COLO668 (cell line): ENCODE data around the gene PLCL1.

Source experiments
- DNase-seq: peaks from one replicate; lab custom pipeline; 2025; ENCODE audit not compliant: unreplicated experiment; lab: John Stamatoyannopoulos, UW

Gene PLCL1

DNA sequence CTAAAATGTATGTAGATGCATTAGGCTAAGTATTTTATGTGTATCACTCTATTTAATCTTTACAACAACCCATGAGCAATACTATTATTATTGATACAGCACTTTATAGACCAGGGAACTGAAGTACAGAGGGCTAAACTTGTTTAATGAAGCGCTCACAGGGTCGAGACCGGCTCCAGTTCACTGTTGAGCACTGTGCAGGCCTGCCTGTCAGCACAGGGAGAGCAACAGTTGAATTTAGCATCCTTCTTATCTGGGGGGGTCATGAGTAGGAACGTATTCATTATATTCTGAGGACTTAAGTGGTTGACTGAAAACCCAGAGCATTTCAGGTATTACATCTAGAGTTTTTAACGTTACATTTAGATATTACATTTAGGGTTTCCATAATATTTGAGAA lies 120.1 kb downstream of the PLCL1 start:
- no peak for DNase-seq

DNA sequence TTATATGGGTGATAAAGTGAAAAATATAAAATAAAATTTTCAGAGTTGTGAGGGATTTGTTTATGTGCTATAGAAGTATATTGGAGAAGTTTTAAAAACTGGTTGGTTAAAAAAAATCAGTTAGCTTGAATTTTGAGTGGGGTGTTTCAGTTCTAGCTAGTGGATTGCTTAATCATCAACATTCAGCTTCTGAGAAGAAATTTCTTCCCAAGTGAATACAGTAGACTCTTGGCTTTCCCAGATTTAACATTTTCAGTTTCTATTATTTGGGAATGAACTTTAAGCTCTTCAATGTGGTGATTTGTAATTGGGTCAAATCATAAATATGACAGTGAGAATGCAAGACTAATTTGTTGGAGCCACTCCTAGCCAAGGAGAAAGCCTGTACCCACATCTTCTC lies 120.8 kb downstream of the PLCL1 start:
- no peak for DNase-seq

DNA sequence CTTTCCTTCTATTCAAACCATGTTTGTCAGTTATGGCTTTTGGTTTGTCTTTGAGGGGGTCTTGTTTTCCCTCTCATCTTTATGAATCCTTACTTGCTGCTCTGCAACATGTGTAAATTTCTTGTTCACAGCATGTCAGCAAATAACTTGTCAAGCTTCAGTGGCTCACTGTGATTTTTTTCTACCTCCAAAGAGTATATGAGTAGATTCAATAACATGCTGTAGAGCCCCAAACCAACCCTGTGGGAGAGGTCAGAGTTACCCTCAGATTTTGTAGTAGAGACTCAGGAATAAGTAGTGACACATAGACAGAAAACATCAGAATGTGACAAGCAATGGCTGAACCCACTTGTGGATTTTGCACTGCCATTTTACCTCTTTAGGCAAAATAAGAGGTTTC lies 121.6 kb downstream of the PLCL1 start:
- DNase-seq, result no peak

DNA sequence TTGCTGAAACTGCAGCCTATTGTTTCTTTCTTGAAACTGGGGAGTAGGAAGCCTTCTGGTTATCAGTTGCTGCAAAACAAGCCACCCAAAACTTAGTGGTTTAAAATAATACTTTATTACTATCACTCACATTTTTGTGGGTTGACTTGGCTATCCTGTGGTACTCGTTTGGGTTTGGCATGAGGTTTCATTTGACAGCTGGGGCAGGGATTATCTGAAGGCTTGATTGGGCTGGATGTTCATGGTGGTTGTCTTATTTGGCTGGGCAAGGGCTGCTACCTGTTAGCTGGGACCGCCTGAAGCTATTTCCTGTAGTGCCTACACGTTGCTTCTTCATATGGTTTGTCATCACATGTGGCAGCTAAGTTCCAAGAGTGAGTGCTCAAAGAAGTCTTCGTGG lies 122.3 kb downstream of the PLCL1 start:
- no peak for DNase-seq

DNA sequence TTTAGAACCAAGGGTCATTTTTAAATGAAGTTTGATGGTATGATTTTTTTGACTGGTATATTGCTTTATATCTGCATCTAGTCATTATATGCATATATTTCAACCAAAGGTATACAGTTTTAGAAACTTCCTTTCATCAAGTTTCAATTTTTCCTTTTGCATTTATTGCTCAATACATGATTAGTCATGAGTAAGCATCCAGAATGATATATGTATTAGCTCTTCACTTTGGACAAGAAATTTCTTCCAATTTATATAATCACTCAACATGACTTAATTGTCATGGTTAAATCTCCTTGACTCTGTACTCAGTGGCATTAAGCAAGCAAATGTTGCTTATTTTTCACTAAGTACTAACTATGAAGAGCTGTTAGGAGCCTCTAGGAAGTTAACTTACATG lies 123.6 kb downstream of the PLCL1 start:
- DNase-seq, result no peak

DNA sequence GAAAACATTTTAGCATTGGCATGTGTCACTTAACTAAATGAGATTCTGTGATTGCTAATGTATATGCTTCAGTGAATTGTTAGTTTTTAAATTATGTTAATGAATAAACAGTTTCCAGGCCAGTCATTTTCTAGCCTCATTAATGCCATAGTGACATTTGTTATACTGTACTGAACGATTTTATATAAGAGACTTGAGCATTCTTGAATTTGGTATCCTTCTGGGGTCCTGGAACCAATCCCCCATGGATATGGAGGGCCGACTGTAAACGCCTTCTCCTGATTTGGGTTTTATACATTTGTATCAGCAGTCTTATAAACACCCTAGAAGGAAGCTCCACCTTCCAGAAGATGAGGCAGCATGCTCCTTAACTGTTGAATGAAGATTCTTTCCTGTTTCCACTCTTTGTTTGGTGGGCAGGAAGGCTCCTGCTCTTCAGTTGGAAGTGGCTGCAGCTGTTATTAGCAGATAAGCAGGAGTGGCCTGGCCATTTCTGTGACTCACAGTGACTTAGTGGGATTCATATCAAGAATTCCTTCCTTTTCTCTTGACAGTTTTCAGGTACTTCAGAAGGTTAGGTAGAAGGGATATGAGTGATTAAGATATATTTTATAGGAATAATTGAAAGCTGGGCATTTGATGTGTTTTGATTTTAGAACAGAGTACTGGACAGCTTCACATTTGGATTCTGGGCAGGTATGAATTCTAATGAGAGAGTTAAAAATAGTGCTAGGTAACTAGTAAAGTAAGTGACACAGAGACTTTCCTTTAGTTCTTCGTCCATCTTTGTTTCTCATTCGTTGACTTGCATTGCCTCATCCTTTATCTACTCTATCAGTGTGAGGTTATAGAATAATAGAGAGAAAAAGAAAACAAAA lies 124.9 kb downstream of the PLCL1 start:
- no peak for DNase-seq

DNA sequence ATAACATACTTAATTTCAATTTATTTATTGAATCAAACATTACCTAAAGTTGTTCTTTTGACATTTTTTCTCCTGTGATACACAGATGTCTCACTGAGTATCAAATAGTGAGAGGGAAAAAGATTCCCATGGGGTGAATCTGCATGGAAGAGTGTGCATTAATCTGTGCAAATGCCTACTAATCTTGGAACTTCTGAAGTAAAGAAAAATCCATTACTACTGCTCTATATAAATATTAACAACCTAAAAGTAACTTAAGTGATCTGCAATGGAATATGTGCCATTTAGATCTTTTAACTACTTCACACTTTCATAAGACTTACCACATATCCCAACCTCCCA lies 125.5 kb downstream of the PLCL1 start:
- DNase-seq, result no peak

DNA sequence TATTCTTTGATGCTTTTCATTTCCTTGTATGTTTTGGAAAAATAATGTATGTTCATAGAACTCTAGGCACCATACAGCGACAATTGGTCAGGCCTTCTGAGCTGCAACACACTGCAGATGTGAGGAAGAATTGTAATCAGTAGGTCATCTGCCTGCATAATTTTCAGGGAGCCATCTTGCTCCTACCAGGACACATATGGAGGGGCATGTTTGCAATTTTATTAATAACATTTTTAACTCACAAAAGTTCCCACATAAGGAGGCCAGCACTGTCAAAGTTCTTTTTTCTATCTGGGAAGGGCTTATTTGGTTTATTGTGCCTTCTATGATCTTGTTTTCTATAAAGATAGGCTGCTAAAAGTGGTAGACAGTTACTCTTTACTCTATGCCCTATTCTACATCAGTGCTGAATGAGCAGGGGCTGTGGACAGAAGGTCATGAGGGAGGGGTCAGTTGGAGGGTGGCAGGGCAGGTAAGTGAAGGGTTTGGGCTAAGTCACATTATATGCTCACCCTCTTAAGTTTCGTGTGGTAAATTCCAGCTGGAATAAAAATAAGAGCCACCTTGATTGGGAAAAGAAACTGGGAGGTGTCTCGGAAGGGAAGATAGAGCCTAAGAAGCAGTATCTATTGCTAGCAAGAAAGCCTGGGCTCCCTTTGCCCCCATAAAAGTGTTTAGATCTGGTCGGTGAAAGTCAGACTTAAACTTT lies 126.3 kb downstream of the PLCL1 start:
- DNase-seq, result no peak

DNA sequence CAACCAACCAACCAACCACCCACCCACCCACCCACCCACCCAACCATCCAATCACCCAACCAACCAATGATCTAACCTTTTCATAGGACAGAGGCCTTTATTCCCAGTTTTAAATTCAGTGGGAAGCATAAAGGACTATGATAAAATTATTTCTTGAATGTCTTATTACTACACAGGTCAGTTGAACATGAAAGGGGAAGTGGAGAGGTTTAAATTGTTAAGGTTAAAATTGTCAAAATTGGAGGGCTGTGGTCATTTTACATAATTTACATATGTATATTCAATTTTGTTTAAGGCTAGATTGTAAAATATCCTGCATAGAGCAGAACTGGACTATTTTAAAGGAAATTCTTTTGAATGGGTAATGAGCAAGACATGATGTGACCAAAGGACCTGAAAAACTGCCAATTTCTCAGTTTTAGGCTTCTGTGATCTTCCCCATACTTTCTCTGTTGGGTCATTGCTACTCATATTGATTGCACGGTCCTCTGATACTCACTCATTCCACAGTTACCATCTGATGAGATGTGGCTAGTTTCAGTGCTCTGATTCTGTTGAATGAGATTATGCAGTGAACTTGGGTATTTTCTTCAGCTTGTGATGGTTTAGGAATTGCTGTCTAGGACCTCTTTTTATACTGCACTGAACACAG lies 127.4 kb downstream of the PLCL1 start:
- DNase-seq, result no peak

DNA sequence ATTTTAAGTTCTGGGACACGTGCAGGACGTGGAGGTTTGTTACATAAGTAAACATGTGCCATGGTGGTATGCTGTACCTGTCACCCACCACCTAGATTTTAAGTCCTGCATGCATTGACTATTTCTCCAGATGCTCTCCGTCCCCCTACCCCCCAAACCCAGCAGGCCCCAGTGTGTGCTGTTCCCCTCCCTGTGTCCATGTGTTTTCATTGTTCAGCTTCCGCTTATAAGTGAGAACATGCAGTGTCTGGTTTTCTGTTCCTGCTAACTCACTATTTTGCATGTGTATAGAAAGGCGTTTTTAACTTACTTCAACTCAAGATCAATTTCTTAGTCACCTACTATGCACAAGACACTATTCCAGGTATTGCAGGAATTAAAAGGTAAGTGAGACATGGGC lies 128.0 kb downstream of the PLCL1 start:
- no peak for DNase-seq

DNA sequence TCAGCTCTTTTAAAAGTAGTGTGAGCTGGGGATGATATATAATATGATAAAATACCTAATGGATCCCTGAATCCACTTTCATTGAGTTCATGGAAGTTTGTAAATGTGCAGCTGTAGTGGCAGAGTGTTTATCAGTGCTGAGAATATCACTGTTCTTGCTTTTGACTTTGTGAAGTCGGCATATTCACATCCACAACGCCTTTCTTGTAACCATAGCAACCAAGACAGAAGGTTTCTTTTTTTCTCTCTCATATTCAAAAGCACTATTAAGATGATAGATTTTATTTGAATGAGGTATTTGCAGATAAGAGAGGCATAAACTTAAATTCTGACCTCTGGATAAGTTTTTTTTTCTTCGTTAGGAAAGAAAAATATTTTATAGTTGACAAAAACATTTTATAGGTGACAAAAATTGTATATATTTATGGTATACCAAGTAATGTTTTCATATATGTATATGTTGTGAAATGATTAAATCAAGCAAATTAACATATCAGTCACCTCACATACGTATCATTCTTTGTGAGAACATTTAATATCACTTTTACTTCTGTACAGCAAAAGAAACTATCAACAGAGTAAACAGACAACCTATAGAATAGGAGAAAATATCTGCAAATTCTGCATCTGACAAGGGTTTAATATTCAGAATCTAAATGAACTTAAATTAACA lies 130.0 kb downstream of the PLCL1 start:
- DNase-seq, result no peak

DNA sequence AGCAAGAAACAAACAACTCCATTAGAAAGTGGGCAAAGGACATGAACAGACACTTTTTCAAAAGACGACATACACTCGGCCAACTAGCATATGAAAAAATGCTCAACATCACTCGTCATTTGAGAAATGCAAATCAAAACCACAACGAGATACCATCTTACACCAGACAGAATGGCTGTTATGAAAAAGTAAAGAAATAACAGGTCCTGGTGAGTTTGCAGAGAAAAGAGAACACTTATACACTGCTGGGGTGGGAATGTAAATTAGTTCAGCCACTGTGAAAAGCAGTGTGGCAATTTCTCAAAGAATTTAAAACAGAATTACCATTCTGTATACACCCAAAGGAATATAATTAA lies 130.5 kb downstream of the PLCL1 start:
- DNase-seq, result no peak

DNA sequence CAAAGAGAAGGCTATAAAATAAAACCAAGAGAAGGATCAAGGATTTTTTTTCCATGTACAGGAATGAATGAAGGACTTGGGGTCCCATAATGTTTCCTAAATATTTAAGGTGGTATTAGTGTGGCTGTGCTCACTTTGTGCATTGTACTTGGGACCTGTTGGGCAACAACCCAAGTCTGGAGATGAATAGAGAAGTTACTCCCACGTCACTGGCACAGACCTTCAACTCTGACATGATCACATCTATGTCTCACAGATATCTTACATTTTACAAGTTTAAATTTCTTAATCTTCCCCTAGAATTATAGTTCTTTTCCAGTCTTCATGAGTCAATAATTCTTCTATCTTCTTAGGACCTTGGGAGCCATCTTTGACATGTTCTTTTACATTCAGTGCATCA lies 133.4 kb downstream of the PLCL1 start:
- DNase-seq, result no peak

DNA sequence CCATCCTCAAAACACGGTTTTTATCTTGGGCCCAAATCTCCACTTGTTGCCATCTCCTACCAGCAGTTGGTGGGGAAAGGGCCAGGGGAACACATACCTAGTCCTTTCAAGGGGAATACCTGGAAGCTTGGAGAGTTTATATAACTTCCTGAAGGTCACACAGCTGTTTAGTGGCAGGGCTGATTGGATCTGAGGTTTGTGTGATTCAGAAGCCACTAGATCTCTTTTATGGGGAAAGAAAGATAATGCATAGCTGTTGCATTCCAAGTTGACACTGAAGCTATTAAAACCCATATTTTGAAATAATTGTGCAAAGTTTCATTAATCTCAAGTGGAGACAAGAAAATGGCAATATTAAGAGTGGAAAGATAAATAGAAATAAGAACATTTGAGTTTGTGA lies 134.2 kb downstream of the PLCL1 start:
- DNase-seq, result no peak

DNA sequence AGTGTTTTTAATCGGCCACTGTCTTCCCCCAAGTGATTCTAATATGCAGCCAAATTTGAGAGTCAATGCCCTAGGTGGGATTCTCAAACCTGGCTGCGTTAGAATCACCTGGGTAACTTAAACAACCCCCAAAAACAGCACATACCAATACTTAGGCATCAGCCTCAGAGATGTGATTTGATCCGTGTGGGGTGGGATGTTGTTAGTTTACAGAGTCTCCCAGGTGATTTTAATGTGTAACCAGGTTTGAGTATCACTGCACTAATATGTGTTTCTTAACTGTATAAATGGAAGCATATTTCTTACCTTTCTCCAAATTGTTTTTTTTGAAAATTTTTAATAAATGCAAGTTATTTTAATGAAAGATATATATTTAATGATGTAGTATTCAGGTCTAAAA lies 135.4 kb downstream of the PLCL1 start:
- DNase-seq, result no peak

DNA sequence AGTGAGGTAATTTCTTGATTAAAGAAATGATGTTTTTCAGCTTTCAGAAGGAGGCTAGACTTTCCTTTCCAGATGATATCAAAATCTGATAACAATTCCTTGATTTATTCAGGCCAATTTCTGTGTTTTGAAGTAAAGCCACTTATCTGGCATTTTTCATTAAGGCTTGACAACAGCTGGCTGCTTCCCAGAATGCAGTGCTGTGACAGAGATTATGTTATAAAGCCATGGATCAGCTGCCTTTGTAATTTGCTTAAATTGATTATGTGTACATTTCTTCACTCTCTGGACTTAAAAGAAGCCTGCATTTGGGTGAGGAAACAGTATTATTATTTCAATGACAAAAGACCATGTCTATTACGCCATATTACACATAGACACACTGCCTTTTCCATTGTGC lies 136.0 kb downstream of the PLCL1 start:
- DNase-seq, result no peak

DNA sequence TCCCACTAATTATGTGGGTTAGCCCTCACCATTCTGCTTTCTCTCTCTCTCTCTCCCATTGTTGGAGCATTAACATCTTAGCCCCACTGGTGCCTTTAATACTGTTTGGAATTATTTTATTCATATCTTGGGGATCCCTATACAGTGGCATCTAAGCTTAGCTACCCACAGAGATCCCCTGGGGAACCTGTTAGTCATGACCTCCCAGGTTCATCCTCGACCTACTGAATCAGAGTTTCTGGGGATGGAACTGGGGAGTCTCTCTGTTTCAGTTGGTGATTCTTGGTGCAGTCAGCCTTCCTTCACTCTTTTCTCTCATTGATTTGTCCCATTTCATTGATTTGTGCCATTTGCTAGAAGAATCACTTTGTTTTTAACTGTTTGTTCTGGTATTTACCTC lies 137.3 kb downstream of the PLCL1 start:
- no peak for DNase-seq

DNA sequence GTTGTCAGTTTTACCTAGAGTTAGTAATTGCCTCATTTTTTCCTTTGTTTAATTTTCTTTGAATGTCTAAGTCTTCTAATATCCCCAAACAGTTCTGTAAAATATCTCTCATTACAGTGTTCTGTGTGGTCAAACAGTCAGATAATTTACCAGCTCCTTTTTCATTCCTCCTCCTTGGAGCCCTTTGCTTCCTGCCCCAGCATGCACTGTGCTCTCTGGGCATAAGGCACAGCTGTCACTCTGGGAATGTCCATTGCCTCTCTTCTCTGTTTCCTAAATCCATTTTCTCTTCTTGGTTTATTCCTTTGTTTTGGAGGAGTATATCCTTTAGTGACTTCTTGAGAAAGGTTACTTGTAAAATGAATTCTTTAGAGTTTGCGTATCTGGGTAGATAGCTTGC lies 139.3 kb downstream of the PLCL1 start:
- DNase-seq, result no peak

DNA sequence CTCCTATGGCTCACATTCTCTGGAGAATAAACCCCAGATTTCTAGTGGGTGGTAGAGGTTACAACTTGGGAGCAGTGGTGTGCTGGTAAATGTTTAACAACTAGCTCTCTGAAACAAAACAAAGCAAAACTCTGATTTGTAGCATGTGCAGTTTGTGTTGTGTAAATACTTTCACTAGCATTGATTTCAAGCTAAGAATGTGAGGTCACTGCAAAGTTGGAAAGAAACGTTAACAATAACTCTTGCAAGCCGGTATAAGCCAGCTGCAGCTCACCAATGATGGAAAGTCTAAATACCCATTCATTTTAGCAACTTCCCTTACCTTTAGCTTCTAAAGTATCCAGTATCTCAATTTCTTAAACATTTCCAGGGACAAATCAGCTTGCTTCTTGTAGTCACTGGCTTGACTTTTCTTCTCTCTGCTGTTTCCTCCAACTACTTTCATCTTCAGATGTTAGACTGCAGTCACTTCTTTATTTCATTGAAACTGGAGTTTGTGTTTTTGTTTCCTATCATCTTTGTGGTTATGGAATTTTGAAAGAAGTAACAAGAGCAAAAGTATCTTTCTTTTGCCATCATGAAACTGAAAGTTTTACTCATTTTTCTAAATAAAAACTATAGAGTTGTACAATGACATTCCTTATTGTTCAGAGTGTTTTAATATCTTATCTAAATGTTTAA lies 140.2 kb downstream of the PLCL1 start:
- no peak for DNase-seq

DNA sequence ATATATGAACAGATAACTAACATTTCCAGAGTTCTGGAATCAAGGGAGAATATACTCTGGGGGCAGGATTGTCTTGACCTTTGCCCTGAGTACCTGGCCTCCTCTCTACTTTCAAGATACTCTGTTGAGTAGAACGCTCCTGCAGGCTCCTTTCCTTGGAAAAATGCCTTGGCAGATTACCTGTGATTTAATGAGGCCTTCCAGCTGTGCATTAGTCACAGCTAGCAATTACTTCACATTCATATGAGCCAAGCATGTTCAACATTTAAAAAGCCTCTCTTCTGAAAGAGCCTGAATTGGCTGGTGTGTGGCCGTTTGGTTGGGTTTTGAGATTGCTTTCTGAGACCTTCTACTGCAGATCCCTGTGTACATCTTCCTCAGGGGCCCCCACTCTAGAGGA lies 142.2 kb downstream of the PLCL1 start:
- DNase-seq, result no peak

DNA sequence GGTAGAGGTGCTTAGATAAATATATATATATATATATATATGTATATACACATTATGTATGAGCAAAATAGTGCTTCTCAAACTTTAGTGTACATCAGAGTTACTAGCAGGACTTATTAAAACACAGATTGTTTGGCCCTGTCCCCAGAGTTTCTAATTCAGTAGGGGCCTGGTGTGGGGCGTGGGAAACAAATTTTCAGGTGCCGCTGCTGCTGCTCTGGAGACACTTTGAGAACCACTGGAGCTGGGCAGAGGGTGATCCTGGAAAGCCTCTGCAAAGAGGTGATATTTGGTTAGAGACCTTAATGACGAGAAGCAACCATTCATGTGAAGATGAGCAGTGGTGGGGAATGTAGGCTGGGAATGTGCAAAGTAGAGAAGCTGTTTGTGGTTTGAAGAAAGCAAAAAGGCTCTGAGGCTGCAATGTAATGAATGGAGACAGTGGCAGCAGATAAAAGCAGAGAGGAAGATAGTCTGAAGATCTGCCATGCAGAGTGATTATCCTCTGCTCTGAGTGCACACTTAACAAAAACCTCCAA lies 142.9 kb downstream of the PLCL1 start:
- DNase-seq, result no peak
